ENCODE data around the gene FBN1. TPM values are rescaled to one million over a fixed set of nuclear protein-coding genes. Genes with fewer than 3 reads are reported as not detected.

FBN1 gene
- total and polyA plus RNA-seq, 5 donors = 17.9 to 101 (median 63.1) TPM

GRCh38 chr15:48469681-48470080, 175.8 kb downstream of the FBN1 start:
- no peak overlapping the region for H3K27ac ChIP-seq (ENCODE audit: low read length)
- DNase-seq (no peak), ATAC-seq (no peak)
- no peaks in the 10 kb centered on the region for H3K27me3 ChIP-seq (ENCODE audit: control insufficient read depth, insufficient read depth)
- intact Hi-C loops (cut with DNase I) = loop anchor here in 2 of 4 donors (10.0 kb wide), 2 partner anchors 115 to 455 kb away; no protein-coding TSS in a partner anchor
- WGBS = 84% methylated on average over 5 of the region's 5 CpGs
- no peaks in the 10 kb centered on the region for H3K9me3 ChIP-seq (ENCODE audit: control insufficient read depth, low read length)
- H3K4me1 ChIP-seq (ENCODE audit: control insufficient read depth, insufficient read depth, low read length) = no peaks in the 10 kb centered on the region
- H3K4me3 ChIP-seq (ENCODE audit: low read length) = no peak overlapping the region

GRCh38 chr15:48469271-48469670, 176.2 kb downstream of the FBN1 start:
- Histone ChIP-seq H3K27ac (ENCODE audit: low read length) (no peak overlapping the region), H3K9me3 (ENCODE audit: control insufficient read depth, low read length) (no peaks in the 10 kb centered on the region), H3K27me3 (ENCODE audit: control insufficient read depth, insufficient read depth) (no peaks in the 10 kb centered on the region), H3K4me1 (ENCODE audit: control insufficient read depth, insufficient read depth, low read length) (no peaks in the 10 kb centered on the region), H3K4me3 (ENCODE audit: low read length) (no peak overlapping the region)
- no peak for ATAC-seq
- no peak for DNase-seq
- intact Hi-C loops (cut with DNase I) = loop anchor here in 2 of 4 donors (10.0 kb wide), 2 partner anchors 114 to 456 kb away; no protein-coding TSS in a partner anchor
- WGBS = 89% methylated on average over 6 of the region's 6 CpGs

- no peaks in the 10 kb centered on the region for H3K27me3 ChIP-seq (ENCODE audit: control insufficient read depth, insufficient read depth)
- WGBS = 92% methylated on average over 4 of the region's 4 CpGs
- no peaks in the 10 kb centered on the region for H3K9me3 ChIP-seq (ENCODE audit: control insufficient read depth, low read length)
- H3K27ac ChIP-seq (ENCODE audit: low read length) = no peak overlapping the region
- no peak overlapping the region for H3K4me3 ChIP-seq (ENCODE audit: low read length)
- no peaks in the 10 kb centered on the region for H3K4me1 ChIP-seq (ENCODE audit: control insufficient read depth, insufficient read depth, low read length)
- DNase-seq = no peak
- ATAC-seq = no peak
- intact Hi-C loops (cut with DNase I) = loop anchor here in 2 of 4 donors (10.0 kb wide), 2 partner anchors 113 to 457 kb away; no protein-coding TSS in a partner anchor
Observed at GRCh38 chr15:48467801-48468200, 177.7 kb downstream of the FBN1 start.

- no peak overlapping the region for H3K4me3 ChIP-seq (ENCODE audit: low read length)
- intact Hi-C loops (cut with DNase I) = loop anchor here in 2 of 4 donors (10.0 kb wide), 2 partner anchors 112 to 458 kb away; no protein-coding TSS in a partner anchor
- WGBS = 95% methylated on average over 1 of the region's 1 CpG
- no peak for ATAC-seq
- no peak for DNase-seq
- no peak overlapping the region for H3K27ac ChIP-seq (ENCODE audit: low read length)
- H3K4me1 ChIP-seq (ENCODE audit: control insufficient read depth, insufficient read depth, low read length) = no peaks in the 10 kb centered on the region
- H3K27me3 ChIP-seq (ENCODE audit: control insufficient read depth, insufficient read depth) = no peaks in the 10 kb centered on the region
- no peaks in the 10 kb centered on the region for H3K9me3 ChIP-seq (ENCODE audit: control insufficient read depth, low read length)
Observed at GRCh38 chr15:48466820-48467219, 178.7 kb downstream of the FBN1 start.

GRCh38 chr15:48466079-48466478, 179.4 kb downstream of the FBN1 start:
- DNase-seq (no peak), ATAC-seq (peak in 1 of 2 donors; percentile 45)
- intact Hi-C loops (cut with DNase I) = loop anchor here in 2 of 4 donors (10.0 kb wide), 2 partner anchors 111 to 459 kb away; no protein-coding TSS in a partner anchor
- H3K4me3 ChIP-seq (ENCODE audit: low read length) = no peak overlapping the region
- H3K27me3 ChIP-seq (ENCODE audit: control insufficient read depth, insufficient read depth) = no peaks in the 10 kb centered on the region
- H3K27ac ChIP-seq (ENCODE audit: low read length) = no peak overlapping the region
- no peaks in the 10 kb centered on the region for H3K9me3 ChIP-seq (ENCODE audit: control insufficient read depth, low read length)
- H3K4me1 ChIP-seq (ENCODE audit: control insufficient read depth, insufficient read depth, low read length) = no peaks in the 10 kb centered on the region

GRCh38 chr15:48465410-48465809, 180.1 kb downstream of the FBN1 start:
- no peaks in the 10 kb centered on the region for H3K9me3 ChIP-seq (ENCODE audit: control insufficient read depth, low read length)
- DNase-seq (no peak), ATAC-seq (no peak)
- no peak overlapping the region for H3K4me3 ChIP-seq (ENCODE audit: low read length)
- 85% methylated on average over 5 of the region's 5 CpGs for WGBS
- intact Hi-C loops (cut with DNase I) = loop anchor here in 2 of 4 donors (10.0 kb wide), 2 partner anchors 111 to 459 kb away; no protein-coding TSS in a partner anchor
- H3K27me3 ChIP-seq (ENCODE audit: control insufficient read depth, insufficient read depth) = no peaks in the 10 kb centered on the region
- no peaks in the 10 kb centered on the region for H3K4me1 ChIP-seq (ENCODE audit: control insufficient read depth, insufficient read depth, low read length)
- no peak overlapping the region for H3K27ac ChIP-seq (ENCODE audit: low read length)

- H3K4me3 ChIP-seq (ENCODE audit: low read length) = no peak overlapping the region
- no peaks in the 10 kb centered on the region for H3K9me3 ChIP-seq (ENCODE audit: control insufficient read depth, low read length)
- H3K4me1 ChIP-seq (ENCODE audit: control insufficient read depth, insufficient read depth, low read length) = no peaks in the 10 kb centered on the region
- ATAC-seq = no peak
- H3K27ac ChIP-seq (ENCODE audit: low read length) = no peak overlapping the region
- no peaks in the 10 kb centered on the region for H3K27me3 ChIP-seq (ENCODE audit: control insufficient read depth, insufficient read depth)
- no peak for DNase-seq
- 80% methylated on average over 4 of the region's 4 CpGs for WGBS
- intact Hi-C loops (cut with DNase I) = loop anchor here in 2 of 4 donors (10.0 kb wide), 2 partner anchors 109 to 461 kb away; no protein-coding TSS in a partner anchor
Observed at GRCh38 chr15:48463366-48463880, 182.1 kb downstream of the FBN1 start.

GRCh38 chr15:48462688-48463087, 182.8 kb downstream of the FBN1 start:
- Histone ChIP-seq H3K4me1 (ENCODE audit: control insufficient read depth, insufficient read depth, low read length) (no peaks in the 10 kb centered on the region), H3K9me3 (ENCODE audit: control insufficient read depth, low read length) (no peaks in the 10 kb centered on the region), H3K27ac (ENCODE audit: low read length) (no peak overlapping the region), H3K4me3 (ENCODE audit: low read length) (no peak overlapping the region), H3K27me3 (ENCODE audit: control insufficient read depth, insufficient read depth) (no peaks in the 10 kb centered on the region)
- WGBS = 90% methylated on average over 4 of the region's 4 CpGs
- DNase-seq (no peak), ATAC-seq (no peak)
- intact Hi-C loops (cut with DNase I) = loop anchor here in 2 of 4 donors (10.0 kb wide), 2 partner anchors 108 to 462 kb away; no protein-coding TSS in a partner anchor

- H3K4me3 ChIP-seq (ENCODE audit: low read length) = no peak overlapping the region
- no peaks in the 10 kb centered on the region for H3K27me3 ChIP-seq (ENCODE audit: control insufficient read depth, insufficient read depth)
- WGBS = 69% methylated on average over 7 of the region's 7 CpGs
- H3K4me1 ChIP-seq (ENCODE audit: control insufficient read depth, insufficient read depth, low read length) = no peaks in the 10 kb centered on the region
- no peak for DNase-seq
- intact Hi-C loops (cut with DNase I) = loop anchor here in 2 of 4 donors (10.0 kb wide), 2 partner anchors 105 to 465 kb away; no protein-coding TSS in a partner anchor
- H3K27ac ChIP-seq (ENCODE audit: low read length) = no peak overlapping the region
- ATAC-seq = peak in 1 of 2 donors; percentile 53
- no peaks in the 10 kb centered on the region for H3K9me3 ChIP-seq (ENCODE audit: control insufficient read depth, low read length)
Observed at GRCh38 chr15:48459571-48460442, 185.7 kb downstream of the FBN1 start.

- no peaks in the 10 kb centered on the region for H3K4me1 ChIP-seq (ENCODE audit: control insufficient read depth, insufficient read depth, low read length)
- no peaks in the 10 kb centered on the region for H3K27me3 ChIP-seq (ENCODE audit: control insufficient read depth, insufficient read depth)
- intact Hi-C loops (cut with DNase I) = no loop called here
- no peak overlapping the region for H3K27ac ChIP-seq (ENCODE audit: low read length)
- H3K9me3 ChIP-seq (ENCODE audit: control insufficient read depth, low read length) = no peaks in the 10 kb centered on the region
- WGBS = 58% methylated on average over 2 of the region's 2 CpGs
- DNase-seq (no peak), ATAC-seq (peak in 1 of 2 donors; percentile 16)
- H3K4me3 ChIP-seq (ENCODE audit: low read length) = no peak overlapping the region
Observed at GRCh38 chr15:48458876-48459275, 186.6 kb downstream of the FBN1 start.

- no peak overlapping the region for H3K27ac ChIP-seq (ENCODE audit: low read length)
- H3K9me3 ChIP-seq (ENCODE audit: control insufficient read depth, low read length) = no peaks in the 10 kb centered on the region
- no peak overlapping the region for H3K4me3 ChIP-seq (ENCODE audit: low read length)
- no peaks in the 10 kb centered on the region for H3K27me3 ChIP-seq (ENCODE audit: control insufficient read depth, insufficient read depth)
- ATAC-seq (no peak), DNase-seq (no peak)
- intact Hi-C loops (cut with DNase I) = no loop called here
- 46% methylated on average over 1 of the region's 1 CpG for WGBS
- no peaks in the 10 kb centered on the region for H3K4me1 ChIP-seq (ENCODE audit: control insufficient read depth, insufficient read depth, low read length)
Observed at GRCh38 chr15:48456134-48456533, 189.4 kb downstream of the FBN1 start.
